GM21423 (cell line): ENCODE measurements around the gene ASTN1.

Source experiments
- ATAC-seq: cut with Tn5 transposase; IDR thresholded peaks from one replicate; pipeline ENCODE4 v1.9.1; 2021; ENCODE audit warnings: mild to moderate bottlenecking, moderate library complexity; ENCODE audit not compliant: unreplicated experiment

Gene ASTN1

GRCh38 chr1:177045151-177045550 is 119.4 kb downstream of the ASTN1 start:
- ATAC-seq = no peak

GRCh38 chr1:177044390-177044789 is 120.1 kb downstream of the ASTN1 start:
- no peak for ATAC-seq

- ATAC-seq = no peak
These were observed 120.9 kb downstream of the ASTN1 start for GRCh38 chr1:177043597-177043996.

- no peak for ATAC-seq
These were observed 128.9 kb downstream of the ASTN1 start for GRCh38 chr1:177035586-177035985.

- no peak for ATAC-seq
These were observed 130.9 kb downstream of the ASTN1 start for GRCh38 chr1:177033628-177034027.

- no peak for ATAC-seq
These were observed 132.1 kb downstream of the ASTN1 start for GRCh38 chr1:177032434-177032833.

- no peak for ATAC-seq
These were observed 139.9 kb downstream of the ASTN1 start for GRCh38 chr1:177024623-177025022.

GRCh38 chr1:177023726-177024125 is 140.8 kb downstream of the ASTN1 start:
- ATAC-seq = no peak

- ATAC-seq = no peak
These were observed 141.3 kb downstream of the ASTN1 start for GRCh38 chr1:177023249-177023648.

- ATAC-seq = no peak
These were observed 142.8 kb downstream of the ASTN1 start for GRCh38 chr1:177021687-177022086.

- ATAC-seq = no peak
These were observed 143.5 kb downstream of the ASTN1 start for GRCh38 chr1:177020851-177021589.

GRCh38 chr1:177017287-177017852 is 147.1 kb downstream of the ASTN1 start:
- no peak for ATAC-seq

GRCh38 chr1:177014325-177014724 is 150.2 kb downstream of the ASTN1 start:
- no peak for ATAC-seq

GRCh38 chr1:177012342-177012925 is 152.1 kb downstream of the ASTN1 start:
- no peak for ATAC-seq

GRCh38 chr1:177011508-177011907 is 153.0 kb downstream of the ASTN1 start:
- ATAC-seq = no peak

- ATAC-seq = no peak
These were observed 154.2 kb downstream of the ASTN1 start for GRCh38 chr1:177010211-177010825.

GRCh38 chr1:177008653-177009052 is 155.9 kb downstream of the ASTN1 start:
- ATAC-seq = no peak

- no peak for ATAC-seq
These were observed 156.9 kb downstream of the ASTN1 start for GRCh38 chr1:177007437-177008161.

GRCh38 chr1:177002891-177003290 is 161.6 kb downstream of the ASTN1 start:
- ATAC-seq = no peak

GRCh38 chr1:177001556-177001955 is 163.0 kb downstream of the ASTN1 start:
- ATAC-seq = no peak

GRCh38 chr1:176998183-176998795 is 166.2 kb downstream of the ASTN1 start:
- ATAC-seq = no peak
